Natural killer cell (primary cell): ENCODE data around the gene NEK11. TPM values are rescaled to one million over a fixed set of nuclear protein-coding genes. Genes with fewer than 3 reads are reported as not detected.

Experiments
- ATAC-seq, 3 donors: fragments of 150-1000 bp in 2 of 3; fragments of 200-7000 bp in 1 of 3; cut with Tn5 transposase; 1 replicate in 1 of 3; 2 replicates in 2 of 3; pipeline ENCODE4 v1.10.0; 2021; ENCODE audit warnings: mild to moderate bottlenecking in 2 of 3, moderate library complexity in 2 of 3
- DNase-seq, 2 donors: peaks; one replicate each; pipeline versions ENCODE4 v3.0.0 to v3.0.0-alpha.2; 2013 to 2021; ENCODE audit warnings: mixed read lengths in 1 of 2
- H3K27ac ChIP-seq: one replicate; pipeline ENCODE4 v1.5.1; 2013; ENCODE audit warnings: mild to moderate bottlenecking, low read length
- H3K27me3 ChIP-seq: one replicate; pipeline ENCODE4 v1.6.1; 2013; ENCODE audit warnings: low read length; ENCODE audit not compliant: control insufficient read depth, insufficient read depth
- H3K36me3 ChIP-seq: one replicate; pipeline ENCODE4 v1.6.1; 2013; ENCODE audit warnings: low read length; ENCODE audit not compliant: control insufficient read depth, insufficient read depth
- H3K4me1 ChIP-seq: one replicate; pipeline ENCODE4 v1.6.1; 2013; ENCODE audit warnings: low read length; ENCODE audit not compliant: control insufficient read depth, insufficient read depth
- H3K4me3 ChIP-seq: one replicate; pipeline ENCODE4 v1.5.1; 2013; ENCODE audit warnings: low read length
- H3K9me3 ChIP-seq: one replicate; pipeline ENCODE4 v1.6.1; 2013; ENCODE audit warnings: low read length; ENCODE audit not compliant: control insufficient read depth, insufficient read depth
- H3K27ac Mint-ChIP-seq, 2 donors: one replicate each; pipeline ENCODE4 v1.8.0; 2022; ENCODE audit warnings: mild to moderate bottlenecking in 2 of 2, mixed read lengths in 2 of 2, moderate library complexity in 1 of 2
- H3K27me3 Mint-ChIP-seq, 2 donors: one replicate each; pipeline ENCODE4 v1.8.0; 2022; ENCODE audit warnings: low read depth in 2 of 2, mixed read lengths in 2 of 2
- H3K36me3 Mint-ChIP-seq: one replicate; pipeline ENCODE4 v1.8.0; 2022; ENCODE audit warnings: mixed read lengths
- H3K4me1 Mint-ChIP-seq, 2 donors: one replicate each; pipeline ENCODE4 v1.8.0; 2022; ENCODE audit warnings: mixed read lengths in 2 of 2
- H3K4me3 Mint-ChIP-seq: one replicate; pipeline ENCODE4 v1.8.0; 2022; ENCODE audit warnings: mild to moderate bottlenecking, moderate library complexity, mixed read lengths
- H3K9me3 Mint-ChIP-seq, 2 donors: one replicate each; pipeline ENCODE4 v1.8.0; 2022; ENCODE audit warnings: mixed read lengths in 2 of 2
- WGBS: methylation state at CpG from one replicate; pipeline ENCODE4 v1.1.7; 2013; ENCODE audit warnings: missing lambda C conversion rate; ENCODE audit not compliant: insufficient coverage; 5-methylcytosine and 5-hydroxymethylcytosine counted together
- intact Hi-C: fragments of 100-400 bp; cut with micrococcal nuclease; formaldehyde crosslinking; loops from one replicate; pipeline ENCODE4 v1.14.2; 2022
- total RNA-seq, 4 donors: library from RNA; stranded (reverse); fragments of 120-200 nt in 1 of 4; gene quantifications; one replicate each; pipeline versions ENCODE4 v1.2.3 to v1.2.4, GENCODE V29; 2013 to 2022
- TF ChIP-seq, protein P1 (sequence below): fragments of 200-600 bp; IDR thresholded peaks from one replicate; pipeline ENCODE4 v1.8.0; 2022; ENCODE audit warnings: antibody characterized with exemption

The NEK11 gene
- total RNA-seq, 3 donors from 2014 or later (not counting 1 experiment from before 2014, with no cell fraction given), result 2.6 to 3.6 (median 3.5) TPM

GRCh38 chr3:131109156-131109555, 82.5 kb downstream of the NEK11 start:
- TF ChIP-seq, protein P1, sequence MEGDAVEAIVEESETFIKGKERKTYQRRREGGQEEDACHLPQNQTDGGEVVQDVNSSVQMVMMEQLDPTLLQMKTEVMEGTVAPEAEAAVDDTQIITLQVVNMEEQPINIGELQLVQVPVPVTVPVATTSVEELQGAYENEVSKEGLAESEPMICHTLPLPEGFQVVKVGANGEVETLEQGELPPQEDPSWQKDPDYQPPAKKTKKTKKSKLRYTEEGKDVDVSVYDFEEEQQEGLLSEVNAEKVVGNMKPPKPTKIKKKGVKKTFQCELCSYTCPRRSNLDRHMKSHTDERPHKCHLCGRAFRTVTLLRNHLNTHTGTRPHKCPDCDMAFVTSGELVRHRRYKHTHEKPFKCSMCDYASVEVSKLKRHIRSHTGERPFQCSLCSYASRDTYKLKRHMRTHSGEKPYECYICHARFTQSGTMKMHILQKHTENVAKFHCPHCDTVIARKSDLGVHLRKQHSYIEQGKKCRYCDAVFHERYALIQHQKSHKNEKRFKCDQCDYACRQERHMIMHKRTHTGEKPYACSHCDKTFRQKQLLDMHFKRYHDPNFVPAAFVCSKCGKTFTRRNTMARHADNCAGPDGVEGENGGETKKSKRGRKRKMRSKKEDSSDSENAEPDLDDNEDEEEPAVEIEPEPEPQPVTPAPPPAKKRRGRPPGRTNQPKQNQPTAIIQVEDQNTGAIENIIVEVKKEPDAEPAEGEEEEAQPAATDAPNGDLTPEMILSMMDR, result no peak
- intact Hi-C loops, result no loop called here
- no peak for DNase-seq
- H3K27me3 Mint-ChIP-seq, result peaks cover 0 to 6% of the 10 kb centered on the region in 2 donors
- no peak overlapping the region for H3K27ac Mint-ChIP-seq
- H3K36me3 ChIP-seq, result no peaks in the 10 kb centered on the region
- no peaks in the 10 kb centered on the region for H3K9me3 Mint-ChIP-seq
- H3K4me3 Mint-ChIP-seq, result no peak overlapping the region
- no peak overlapping the region for H3K4me3 ChIP-seq
- no peak overlapping the region for H3K27ac ChIP-seq
- H3K36me3 Mint-ChIP-seq, result no peaks in the 10 kb centered on the region
- no peak for ATAC-seq
- H3K4me1 Mint-ChIP-seq, result peaks cover 0 to 5% of the 10 kb centered on the region in 2 donors
- no peaks in the 10 kb centered on the region for H3K27me3 ChIP-seq
- no peaks in the 10 kb centered on the region for H3K4me1 ChIP-seq
- H3K9me3 ChIP-seq, result no peaks in the 10 kb centered on the region

- 85% methylated on average over 1 of the region's 1 CpG for WGBS
- H3K27me3 Mint-ChIP-seq, result peaks cover 0 to 6% of the 10 kb centered on the region in 2 donors
- intact Hi-C loops, result no loop called here
Observed at GRCh38 chr3:131110087-131110486, 83.4 kb downstream of the NEK11 start.

DNA sequence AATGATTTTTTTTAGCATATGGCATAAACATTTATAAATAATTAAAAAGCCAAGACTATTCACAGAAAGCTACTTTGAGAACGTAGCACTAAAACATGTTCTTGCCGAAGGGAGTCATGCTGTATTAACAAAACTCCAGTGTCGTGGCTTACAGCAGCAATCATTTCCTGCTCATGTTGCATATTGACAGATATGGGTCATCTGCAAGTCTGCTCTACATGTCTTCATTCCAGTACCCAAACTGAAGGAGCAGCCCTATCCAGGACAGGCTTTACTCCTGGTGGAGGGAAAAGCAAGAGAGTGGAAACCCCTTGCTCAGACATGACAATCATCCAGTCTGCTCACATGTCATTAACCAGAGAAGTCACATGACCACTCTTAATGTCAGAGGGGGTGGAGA, 87.6 kb downstream of the NEK11 start:
- H3K4me3 ChIP-seq, result no peak overlapping the region
- ATAC-seq (no peak), DNase-seq (no peak)
- no peaks in the 10 kb centered on the region for H3K9me3 ChIP-seq
- TF ChIP-seq, protein P1, result no peak
- Mint-ChIP-seq H3K27ac (no peak overlapping the region), H3K9me3 (no peaks in the 10 kb centered on the region), H3K4me3 (no peak overlapping the region), H3K36me3 (no peaks in the 10 kb centered on the region), H3K4me1 (peaks cover 0 to under 1% of the 10 kb centered on the region in 2 donors), H3K27me3 (peaks cover 6 to 11% of the 10 kb centered on the region in 2 donors)
- 73% methylated on average over 3 of the region's 3 CpGs for WGBS
- no peaks in the 10 kb centered on the region for H3K4me1 ChIP-seq
- H3K36me3 ChIP-seq, result no peaks in the 10 kb centered on the region
- no peaks in the 10 kb centered on the region for H3K27me3 ChIP-seq
- no peak overlapping the region for H3K27ac ChIP-seq
- intact Hi-C loops, result no loop called here

More at GRCh38 chr3:131110087-131110486, 83.4 kb downstream of the NEK11 start:
- no peaks in the 10 kb centered on the region for H3K9me3 ChIP-seq
- Mint-ChIP-seq H3K27ac (no peak overlapping the region), H3K9me3 (no peaks in the 10 kb centered on the region), H3K36me3 (no peaks in the 10 kb centered on the region), H3K4me3 (no peak overlapping the region), H3K4me1 (peaks cover 0 to 5% of the 10 kb centered on the region in 2 donors)
- TF ChIP-seq, protein P1, result no peak
- ATAC-seq, result no peak
- DNase-seq, result no peak
- H3K27ac ChIP-seq, result no peak overlapping the region
- no peaks in the 10 kb centered on the region for H3K36me3 ChIP-seq
- H3K4me1 ChIP-seq, result no peaks in the 10 kb centered on the region
- H3K4me3 ChIP-seq, result no peak overlapping the region
- no peaks in the 10 kb centered on the region for H3K27me3 ChIP-seq

GRCh38 chr3:131125684-131126083, 99.0 kb downstream of the NEK11 start:
- H3K4me1 ChIP-seq, result no peaks in the 10 kb centered on the region
- intact Hi-C loops, result no loop called here
- H3K36me3 Mint-ChIP-seq, result peaks cover 20% of the 10 kb centered on the region

More at GRCh38 chr3:131125684-131126083, 99.0 kb downstream of the NEK11 start:
- DNase-seq (no peak), ATAC-seq (no peak)
- H3K27me3 ChIP-seq, result no peaks in the 10 kb centered on the region
- peaks cover 0 to 3% of the 10 kb centered on the region in 2 donors for H3K27me3 Mint-ChIP-seq
- no peaks in the 10 kb centered on the region for H3K36me3 ChIP-seq
- peaks cover 5% of the 10 kb centered on the region in 2 donors for H3K9me3 Mint-ChIP-seq
- no peak overlapping the region for H3K27ac Mint-ChIP-seq
- no peaks in the 10 kb centered on the region for H3K4me1 Mint-ChIP-seq
- TF ChIP-seq, protein P1, result no peak
- no peak overlapping the region for H3K27ac ChIP-seq
- H3K4me3 Mint-ChIP-seq, result no peak overlapping the region
- no peaks in the 10 kb centered on the region for H3K9me3 ChIP-seq
- H3K4me3 ChIP-seq, result no peak overlapping the region
